ENCODE measurements around the gene GET4. TPM values are rescaled to one million over a fixed set of nuclear protein-coding genes. Genes with fewer than 3 reads are reported as not detected.

The GET4 gene
- total RNA-seq, 2 experiments from 2014 or later: 32.1 to 36.3 TPM

DNA sequence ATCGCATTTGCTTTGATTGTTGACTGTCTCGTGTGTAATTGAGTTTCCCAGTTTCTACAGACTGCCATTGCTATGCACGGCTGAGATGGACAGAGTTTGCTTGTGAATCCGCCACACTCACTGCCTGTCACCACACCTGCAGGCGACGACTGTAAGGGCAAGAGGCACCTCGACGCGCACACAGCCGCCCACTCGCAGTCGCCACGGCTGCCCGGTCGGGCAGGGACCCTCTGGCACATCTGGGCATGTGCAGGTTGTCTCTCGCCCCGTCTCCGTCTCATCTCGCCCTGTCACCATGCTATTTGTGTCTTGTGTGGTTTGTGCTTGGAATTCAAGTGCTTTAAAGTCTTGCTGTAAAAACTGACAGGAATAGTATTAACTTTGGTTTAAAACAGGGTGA, 26.6 kb upstream of the GET4 start:
- H3K4me3 Mint-ChIP-seq: no peak overlapping the region
- ChIA-PET POLR2A (no interaction called here), CTCF (interaction anchor here (2.1 kb wide), 1 partner anchor 23 kb away, joined by 6 read pairs; no protein-coding TSS in a partner anchor)
- DNase-seq: no peak
- peaks cover 2% of the 10 kb centered on the region for H3K9me3 Mint-ChIP-seq
- H3K4me1 Mint-ChIP-seq: no peaks in the 10 kb centered on the region
- H3K27ac Mint-ChIP-seq: no peak overlapping the region
- H3K27me3 Mint-ChIP-seq: no peaks in the 10 kb centered on the region
- H3K36me3 Mint-ChIP-seq (ENCODE audit: low read depth): peaks cover 31% of the 10 kb centered on the region

DNA sequence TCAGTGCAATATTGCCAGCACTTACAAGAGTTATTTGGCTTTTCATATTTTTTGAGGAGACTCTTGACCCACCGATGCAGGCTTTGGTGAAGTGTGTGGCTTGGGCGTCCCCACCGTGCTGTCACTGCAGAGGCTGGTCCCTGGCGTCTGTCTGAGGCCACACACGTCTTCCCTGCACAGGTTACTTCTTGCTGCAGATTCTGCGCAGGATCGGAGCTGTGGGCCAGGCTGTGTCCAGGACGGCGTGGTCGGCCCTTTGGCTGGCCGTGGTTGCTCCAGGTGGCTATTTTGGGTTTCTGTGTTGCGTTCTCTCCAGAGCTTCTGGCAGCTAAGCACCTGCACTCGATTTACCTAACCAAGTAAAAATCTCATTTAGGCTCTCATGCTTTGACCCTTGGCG, 25.1 kb upstream of the GET4 start:
- Mint-ChIP-seq H3K4me1 (no peaks in the 10 kb centered on the region), H3K4me3 (no peak overlapping the region), H3K9me3 (peaks cover 2% of the 10 kb centered on the region), H3K36me3 (ENCODE audit: low read depth) (peaks cover 30% of the 10 kb centered on the region), H3K27me3 (no peaks in the 10 kb centered on the region), H3K27ac (no peak overlapping the region)
- POLR2A ChIA-PET: no interaction called here
- DNase-seq: no peak
- CTCF ChIA-PET: interaction anchor here (1.5 kb wide), 1 partner anchor 11 kb away, joined by 3 read pairs; no protein-coding TSS in a partner anchor

DNA sequence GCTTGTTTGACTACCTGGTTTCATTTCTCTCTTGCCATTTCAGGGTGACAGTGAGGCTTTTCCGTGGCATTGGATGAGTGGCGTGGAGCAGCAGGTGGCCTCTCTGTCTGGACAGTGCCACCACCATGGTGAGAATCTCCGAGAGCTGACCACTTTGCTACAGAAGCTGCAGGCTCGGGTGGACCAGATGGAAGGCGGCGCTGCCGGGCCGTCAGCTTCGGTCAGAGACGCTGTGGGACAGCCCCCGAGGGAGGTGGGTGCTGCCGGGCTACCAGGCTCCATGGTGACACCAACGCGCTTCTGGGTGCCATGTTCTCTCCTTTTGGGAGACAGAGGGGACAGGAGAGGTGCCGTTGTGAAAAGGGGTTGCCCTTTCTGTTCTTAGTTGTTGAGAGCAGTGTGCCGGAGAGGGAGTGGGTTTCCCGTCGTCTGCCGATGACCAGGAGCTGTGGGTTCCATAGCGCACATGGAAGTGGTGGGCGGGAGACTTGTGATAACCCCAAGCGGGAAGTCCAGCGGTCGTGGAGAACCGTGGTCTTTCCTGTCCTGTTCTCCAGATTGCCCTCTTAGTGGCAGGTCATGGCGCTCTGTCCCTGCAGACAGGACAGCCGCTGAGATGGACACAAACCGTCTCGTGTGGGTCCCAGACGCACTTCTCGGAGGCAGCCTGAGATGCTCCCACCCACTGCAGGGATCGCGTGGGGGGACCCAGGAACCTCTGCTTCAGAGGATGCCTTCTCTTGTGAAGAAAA, 22.8 kb upstream of the GET4 start:
- peaks cover 26% of the 10 kb centered on the region for H3K36me3 Mint-ChIP-seq (ENCODE audit: low read depth)
- no peak overlapping the region for H3K4me3 Mint-ChIP-seq
- H3K27ac Mint-ChIP-seq: no peak overlapping the region
- no peaks in the 10 kb centered on the region for H3K9me3 Mint-ChIP-seq
- POLR2A ChIA-PET: no interaction called here
- CTCF ChIA-PET: no interaction called here
- no peaks in the 10 kb centered on the region for H3K27me3 Mint-ChIP-seq
- DNase-seq: no peak
- no peaks in the 10 kb centered on the region for H3K4me1 Mint-ChIP-seq

DNA sequence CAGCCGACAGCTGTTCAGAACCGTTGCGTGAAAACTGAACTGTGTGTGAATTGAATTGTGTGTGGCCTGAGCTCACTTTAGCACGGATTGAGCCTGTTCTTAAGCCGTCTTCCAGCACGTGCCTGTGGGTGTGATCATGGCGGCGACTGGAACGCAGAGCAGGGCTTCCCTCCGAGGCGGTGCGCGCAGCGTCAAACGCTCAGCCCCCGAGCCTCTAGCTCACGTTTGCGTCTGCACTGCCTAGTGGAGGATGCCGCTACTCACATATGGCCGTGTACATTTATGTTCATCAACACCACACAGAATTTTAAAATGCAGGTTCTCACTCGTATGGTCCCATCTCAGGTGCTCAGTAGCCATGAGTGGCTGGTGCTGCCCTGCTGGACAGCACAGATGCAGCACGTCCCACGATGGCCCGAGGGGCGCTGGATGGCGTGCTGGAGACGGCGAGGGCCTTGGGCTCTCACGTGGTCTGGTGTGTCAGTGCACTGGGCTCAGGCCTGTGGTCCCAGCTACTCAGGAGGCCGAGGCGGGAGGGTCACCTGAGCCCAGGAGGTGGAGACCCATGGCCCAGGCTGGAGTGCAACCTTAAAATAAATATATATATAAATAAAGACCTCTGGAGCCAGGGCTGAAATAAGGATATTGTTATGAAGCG, 22.1 kb upstream of the GET4 start:
- H3K4me1 Mint-ChIP-seq: no peaks in the 10 kb centered on the region
- CTCF ChIA-PET: no interaction called here

DNA sequence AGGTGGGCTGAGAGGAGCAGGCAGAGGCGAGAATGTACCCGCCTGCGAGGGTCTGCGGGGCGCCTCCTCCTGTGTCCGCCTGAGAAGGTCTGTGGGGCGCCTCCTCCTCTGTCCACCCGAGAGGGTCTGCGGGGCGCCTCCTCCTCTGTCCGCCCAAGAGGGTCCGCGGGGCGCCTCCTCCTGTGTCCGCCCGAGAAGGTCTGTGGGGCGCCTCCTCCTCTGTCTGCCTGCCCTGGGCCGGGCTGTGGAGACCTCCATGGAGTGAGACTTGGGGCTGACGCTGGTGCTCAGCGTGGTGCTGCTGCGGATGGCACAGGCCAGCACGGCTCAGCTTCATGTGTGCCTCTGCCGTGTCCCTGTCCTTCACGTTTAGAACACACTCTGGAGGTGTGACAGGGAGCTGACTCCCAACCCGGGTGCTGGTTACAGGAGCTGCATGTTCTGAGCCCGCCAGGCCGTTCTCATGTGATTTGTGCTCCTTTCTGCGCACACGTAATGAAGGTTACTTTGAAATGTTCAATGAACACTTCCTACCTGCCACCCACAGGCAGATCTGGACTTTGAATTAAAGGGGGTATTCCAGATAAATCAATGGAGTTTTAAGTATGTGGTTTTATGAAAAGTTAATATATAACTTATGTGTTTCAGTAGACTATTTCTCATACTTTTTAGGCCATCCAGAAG, 20.5 kb upstream of the GET4 start:
- H3K27me3 Mint-ChIP-seq: no peaks in the 10 kb centered on the region
- H3K36me3 Mint-ChIP-seq (ENCODE audit: low read depth): peaks cover 25% of the 10 kb centered on the region
- POLR2A ChIA-PET: no interaction called here
- no peak overlapping the region for H3K4me3 Mint-ChIP-seq
- no peak overlapping the region for H3K27ac Mint-ChIP-seq
- H3K9me3 Mint-ChIP-seq: no peaks in the 10 kb centered on the region
- no peaks in the 10 kb centered on the region for H3K4me1 Mint-ChIP-seq
- no peak for DNase-seq
- CTCF ChIA-PET: no interaction called here

More for the DNA sequence above, 22.1 kb upstream of the GET4 start:
- Mint-ChIP-seq H3K27me3 (no peaks in the 10 kb centered on the region), H3K27ac (no peak overlapping the region), H3K4me3 (no peak overlapping the region), H3K36me3 (ENCODE audit: low read depth) (peaks cover 24% of the 10 kb centered on the region), H3K9me3 (no peaks in the 10 kb centered on the region)
- POLR2A ChIA-PET: no interaction called here
- no peak for DNase-seq

DNA sequence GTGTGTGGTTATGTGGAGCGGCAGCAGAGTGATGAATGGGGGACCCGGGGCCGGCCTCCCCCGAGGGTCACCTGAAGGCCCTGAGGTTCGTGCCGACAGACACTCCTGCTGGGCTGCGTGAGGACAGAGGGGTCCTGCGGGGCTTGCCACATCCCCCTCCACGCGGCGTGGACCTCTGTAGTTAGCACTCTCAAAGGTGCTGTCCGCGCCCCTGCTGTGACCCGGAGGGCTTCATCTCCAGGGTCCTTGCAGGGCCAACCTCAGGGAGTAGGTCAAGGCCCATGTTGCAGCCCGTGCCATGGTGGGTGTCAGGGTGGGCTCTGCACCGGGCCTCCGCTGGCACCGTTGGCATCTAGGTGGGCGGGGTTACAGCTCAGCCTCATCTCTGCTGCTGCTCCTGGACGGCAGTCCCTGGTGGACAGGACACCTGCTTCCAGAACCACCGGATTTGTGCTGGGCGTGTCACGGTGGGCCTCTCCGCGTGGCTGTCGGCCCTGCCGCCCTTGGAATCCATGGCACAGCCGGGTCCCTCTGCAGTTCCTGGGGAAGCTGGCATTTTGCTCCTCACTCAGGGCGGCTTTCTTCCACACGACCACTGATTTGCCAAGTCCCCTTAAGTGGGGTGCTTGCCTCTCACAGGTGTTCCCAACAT, 19.8 kb upstream of the GET4 start:
- Mint-ChIP-seq H3K27me3 (no peaks in the 10 kb centered on the region), H3K4me3 (no peak overlapping the region), H3K36me3 (ENCODE audit: low read depth) (peaks cover 31% of the 10 kb centered on the region), H3K27ac (no peak overlapping the region), H3K9me3 (no peaks in the 10 kb centered on the region), H3K4me1 (no peaks in the 10 kb centered on the region)
- ChIA-PET CTCF (no interaction called here), POLR2A (no interaction called here)
- DNase-seq: no peak

DNA sequence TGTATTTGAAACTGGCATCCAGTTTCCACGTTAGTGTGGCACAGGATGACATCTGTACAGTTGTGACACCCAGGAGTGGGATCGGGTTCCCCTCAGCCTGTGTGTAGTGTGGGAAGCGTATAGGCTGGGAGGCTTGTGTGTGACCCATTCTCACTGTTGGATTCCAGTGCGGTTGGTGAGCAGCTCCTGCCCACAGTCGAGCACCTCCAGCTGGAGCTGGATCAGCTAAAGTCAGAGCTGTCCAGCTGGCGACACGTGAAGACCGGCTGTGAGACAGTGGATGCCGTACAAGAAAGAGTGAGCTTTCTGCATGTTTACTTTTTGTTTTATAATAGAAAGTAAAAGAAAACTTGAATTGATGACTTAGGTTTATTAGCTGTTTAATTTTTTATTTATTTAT, 18.7 kb upstream of the GET4 start:
- DNase-seq: no peak
- Mint-ChIP-seq H3K27ac (no peak overlapping the region), H3K4me1 (no peaks in the 10 kb centered on the region), H3K4me3 (no peak overlapping the region), H3K27me3 (no peaks in the 10 kb centered on the region), H3K36me3 (ENCODE audit: low read depth) (peaks cover 39% of the 10 kb centered on the region), H3K9me3 (no peaks in the 10 kb centered on the region)
- ChIA-PET POLR2A (no interaction called here), CTCF (interaction anchor here (1.0 to 1.3 kb wide), 2 partner anchors 16 to 595 kb away, joined by 3 to 7 read pairs; no protein-coding TSS in a partner anchor)

DNA sequence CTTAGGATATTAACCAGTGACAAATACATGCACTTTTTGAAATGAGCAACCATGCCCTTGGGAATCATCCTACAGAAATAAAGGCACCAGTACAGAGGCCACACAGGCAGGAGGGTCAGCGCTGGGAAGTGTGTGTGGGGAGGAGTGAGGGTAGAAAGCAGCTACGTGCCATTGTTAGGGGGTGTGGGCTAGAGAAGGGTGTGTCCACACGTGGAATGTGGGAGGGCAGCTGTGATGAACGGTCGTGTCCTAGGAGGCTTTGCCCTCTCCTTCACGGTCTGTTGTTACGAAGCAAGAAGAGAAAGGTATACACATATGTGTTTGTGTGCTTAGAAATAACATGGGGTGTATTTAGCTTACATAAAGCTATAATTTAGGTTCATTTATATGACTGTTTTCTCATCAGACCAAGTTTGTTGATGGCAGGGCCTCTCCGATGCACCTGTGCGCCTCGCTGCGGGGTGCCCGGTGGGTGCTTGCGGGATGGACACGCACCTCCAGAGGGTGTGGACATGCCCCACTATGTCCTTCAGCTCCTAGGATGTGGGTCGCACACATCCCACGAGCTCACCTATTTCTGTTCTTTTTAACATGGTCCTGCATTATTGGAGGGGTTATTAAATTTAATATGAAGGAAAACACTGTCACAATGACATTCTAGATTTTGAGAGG, 16.9 kb upstream of the GET4 start:
- DNase-seq: no peak
- no peak overlapping the region for H3K4me3 Mint-ChIP-seq
- POLR2A ChIA-PET: no interaction called here
- no peaks in the 10 kb centered on the region for H3K9me3 Mint-ChIP-seq
- no peaks in the 10 kb centered on the region for H3K4me1 Mint-ChIP-seq
- CTCF ChIA-PET: interaction anchor here (0.8 to 1.5 kb wide), 2 partner anchors 13 to 27 kb away, joined by 3 to 4 read pairs; no protein-coding TSS in a partner anchor
- no peaks in the 10 kb centered on the region for H3K27me3 Mint-ChIP-seq
- peaks cover 41% of the 10 kb centered on the region for H3K36me3 Mint-ChIP-seq (ENCODE audit: low read depth)
- H3K27ac Mint-ChIP-seq: no peak overlapping the region

DNA sequence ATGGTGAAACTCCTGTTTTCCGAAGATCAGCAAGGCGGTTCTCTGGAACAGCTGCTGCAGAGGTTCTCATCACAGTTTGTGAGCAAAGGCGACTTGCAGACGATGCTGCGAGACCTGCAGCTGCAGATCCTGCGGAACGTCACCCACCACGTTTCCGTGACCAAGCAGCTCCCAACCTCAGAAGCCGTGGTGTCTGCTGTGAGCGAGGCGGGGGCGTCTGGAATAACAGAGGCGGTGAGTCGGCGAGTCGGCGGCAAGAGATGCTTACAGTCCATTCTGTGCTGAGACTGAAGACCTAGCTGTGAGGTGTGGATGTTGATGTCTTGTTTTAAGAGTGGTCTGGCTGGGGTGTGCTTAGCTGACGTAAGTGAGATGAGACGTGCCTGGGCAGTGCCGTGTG, 16.2 kb upstream of the GET4 start:
- POLR2A ChIA-PET: no interaction called here
- Mint-ChIP-seq H3K27ac (no peak overlapping the region), H3K4me3 (no peak overlapping the region), H3K4me1 (no peaks in the 10 kb centered on the region), H3K27me3 (no peaks in the 10 kb centered on the region), H3K36me3 (ENCODE audit: low read depth) (peaks cover 40% of the 10 kb centered on the region), H3K9me3 (no peaks in the 10 kb centered on the region)
- DNase-seq: no peak
- CTCF ChIA-PET: interaction anchor here (1.5 kb wide), 1 partner anchor 27 kb away, joined by 4 read pairs; no protein-coding TSS in a partner anchor

DNA sequence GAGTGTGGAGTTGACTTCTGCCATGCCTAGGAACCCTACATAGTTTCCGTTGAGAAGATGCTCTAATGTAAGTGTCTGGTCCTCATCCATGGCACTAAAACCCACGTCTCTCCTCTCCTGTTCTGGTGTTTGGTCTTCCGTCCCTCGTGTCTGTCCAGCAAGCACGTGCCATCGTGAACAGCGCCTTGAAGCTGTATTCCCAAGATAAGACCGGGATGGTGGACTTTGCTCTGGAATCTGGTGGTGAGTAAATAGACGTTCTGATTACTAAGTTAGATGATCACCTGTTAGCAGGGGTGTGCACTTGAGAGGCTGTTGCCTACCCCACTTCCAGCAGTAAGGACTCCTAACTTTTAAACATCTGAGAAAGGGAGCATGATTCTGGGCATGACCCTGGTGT, 15.1 kb upstream of the GET4 start:
- H3K4me1 Mint-ChIP-seq: no peaks in the 10 kb centered on the region
- no peak overlapping the region for H3K4me3 Mint-ChIP-seq
- DNase-seq: no peak
- ChIA-PET CTCF (interaction anchor here (1.1 to 1.5 kb wide), 2 partner anchors 11 to 28 kb away, joined by 3 to 4 read pairs; no protein-coding TSS in a partner anchor), POLR2A (no interaction called here)
- H3K9me3 Mint-ChIP-seq: no peaks in the 10 kb centered on the region
- no peaks in the 10 kb centered on the region for H3K27me3 Mint-ChIP-seq
- peaks cover 40% of the 10 kb centered on the region for H3K36me3 Mint-ChIP-seq (ENCODE audit: low read depth)
- no peak overlapping the region for H3K27ac Mint-ChIP-seq

DNA sequence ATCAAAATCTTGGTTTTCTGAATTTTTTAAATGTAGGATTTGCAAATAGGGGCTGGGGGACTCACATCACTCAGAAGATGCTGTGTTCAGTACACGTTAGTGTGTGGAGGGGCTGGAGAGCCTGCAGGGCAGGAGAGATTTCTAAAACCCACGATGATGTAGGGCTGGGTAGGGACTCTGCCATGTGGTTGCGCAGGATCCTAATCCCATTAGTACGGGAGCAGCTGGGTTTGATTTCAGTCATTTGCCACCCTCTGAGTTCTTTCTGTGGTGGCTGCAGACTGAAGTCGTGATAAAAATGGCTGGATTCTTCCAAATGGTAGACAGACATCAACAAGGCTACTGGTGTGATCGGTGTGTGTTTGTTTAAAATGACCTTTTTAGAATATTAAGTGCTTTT, 14.2 kb upstream of the GET4 start:
- Mint-ChIP-seq H3K36me3 (ENCODE audit: low read depth) (peaks cover 44% of the 10 kb centered on the region), H3K4me3 (no peak overlapping the region), H3K27me3 (no peaks in the 10 kb centered on the region), H3K4me1 (no peaks in the 10 kb centered on the region), H3K27ac (no peak overlapping the region), H3K9me3 (no peaks in the 10 kb centered on the region)
- ChIA-PET POLR2A (no interaction called here), CTCF (no interaction called here)
- no peak for DNase-seq

DNA sequence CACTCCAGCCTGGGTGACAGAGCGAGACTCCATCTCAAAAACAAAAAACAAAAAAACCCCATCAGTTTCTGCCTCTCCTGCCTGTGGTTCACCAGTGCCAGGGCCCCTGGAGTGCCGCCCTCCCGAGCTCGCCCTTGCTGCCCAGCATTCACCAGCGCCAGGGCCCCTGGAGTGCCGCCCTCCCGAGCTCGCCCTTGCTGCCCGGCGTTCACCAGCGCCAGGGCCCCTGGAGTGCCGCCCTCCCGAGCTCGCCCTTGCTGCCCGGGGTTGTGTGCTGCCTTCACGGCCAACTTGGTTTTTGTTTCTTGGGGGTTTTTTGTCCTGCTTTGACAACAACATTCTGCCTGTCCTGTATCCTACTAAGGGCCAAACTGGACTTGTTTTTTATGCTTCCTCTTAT, 13.2 kb upstream of the GET4 start:
- Mint-ChIP-seq H3K27me3 (no peaks in the 10 kb centered on the region), H3K36me3 (ENCODE audit: low read depth) (peaks cover 48% of the 10 kb centered on the region), H3K4me1 (no peaks in the 10 kb centered on the region), H3K9me3 (no peaks in the 10 kb centered on the region), H3K27ac (no peak overlapping the region), H3K4me3 (no peak overlapping the region)
- no peak for DNase-seq
- POLR2A ChIA-PET: interaction anchor here (0.6 kb wide), 2 partner anchors 65 to 131 kb away, joined by 5 to 11 read pairs; no protein-coding TSS in a partner anchor
- CTCF ChIA-PET: interaction anchor here (0.7 kb wide), 1 partner anchor 10 kb away, joined by 3 read pairs; no protein-coding TSS in a partner anchor

Data from activated CD4-positive, alpha-beta T cell treated with anti-CD3 and anti-CD28 coated beads, Interleukin-2, amount 10 ng/mL, durations not matched to agents 7 days and 5 days (primary cell).